Gastroesophageal sphincter (tissue), 3 donors: ENCODE results near the gene PBX1.

ENCODE experiments used
- CTCF ChIP-seq, 4 experiments: fragments of 200-600 bp in 2 of 4; fragments of 450-650 bp in 2 of 4; sonication (generic) in 1 of 4; IDR thresholded peaks; one replicate each; pipeline ENCODE4 v1.5.1; 2017 to 2019; ENCODE audit warnings: antibody characterized with exemption in 4 of 4, mild to moderate bottlenecking in 2 of 4, moderate library complexity in 2 of 4
- EP300 ChIP-seq: sonication (generic); formaldehyde crosslinking; IDR thresholded peaks from one replicate; pipeline ENCODE4 v1.6.1; 2017; ENCODE audit warnings: antibody characterized with exemption, mild to moderate bottlenecking
- POLR2A ChIP-seq, 2 donors: fragments of 450-650 bp; IDR thresholded peaks; one replicate each; pipeline ENCODE4 v1.6.1; 2017; ENCODE audit warnings: antibody characterized with exemption in 2 of 2, mild to moderate bottlenecking in 2 of 2, moderate library complexity in 1 of 2
- POLR2AphosphoS5 ChIP-seq: sonication (generic); formaldehyde crosslinking; IDR thresholded peaks from one replicate; pipeline ENCODE4 v1.6.1; 2017; ENCODE audit warnings: antibody characterized with exemption

DNA sequence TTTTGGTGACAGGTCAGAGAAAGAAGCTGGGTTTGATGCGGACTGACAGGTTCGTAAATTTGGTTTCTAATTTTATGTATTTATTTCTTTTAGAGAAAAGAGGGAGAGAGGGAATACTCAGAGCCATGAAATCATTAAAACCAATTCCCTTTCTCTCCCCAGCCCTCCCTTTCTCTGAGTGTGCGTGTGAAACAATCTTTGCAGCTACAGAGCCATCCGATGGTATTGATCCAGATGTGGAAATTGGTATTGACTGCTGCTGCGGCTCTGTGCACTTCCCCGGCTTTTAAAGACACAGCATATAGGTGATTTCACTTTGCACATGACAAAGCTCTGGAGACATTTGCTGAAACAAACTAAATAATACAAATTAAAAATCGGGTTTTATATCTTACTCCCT, 42.4 kb upstream of the PBX1 start:
- no peak for TF ChIP-seq POLR2A (IDR thresholded peaks at IDR 0.05)
- TF ChIP-seq CTCF (IDR thresholded peaks at IDR 0.05) = no peak
- TF ChIP-seq EP300 = no peak
- TF ChIP-seq POLR2AphosphoS5 = no peak
